Transverse colon (tissue), 4 donors: ENCODE data around the gene POLK.

Source experiments
- CTCF ChIP-seq, 5 experiments: fragments of 200-600 bp in 3 of 5; fragments of 450-650 bp in 2 of 5; sonication (generic) in 3 of 5; IDR thresholded peaks; 1 replicate in 2 of 5; 2 replicates in 3 of 5; pipeline ENCODE4 v1.5.1; 2016 to 2017; ENCODE audit warnings: antibody characterized with exemption in 5 of 5, inconsistent platforms in 3 of 5, mild to moderate bottlenecking in 2 of 5, moderate library complexity in 1 of 5
- POLR2A ChIP-seq: fragments of 450-650 bp; IDR thresholded peaks from one replicate; pipeline ENCODE4 v1.6.1; 2016; ENCODE audit warnings: antibody characterized with exemption, mild to moderate bottlenecking, moderate library complexity
- POLR2AphosphoS5 ChIP-seq, 3 donors: sonication (generic); formaldehyde crosslinking; IDR thresholded peaks; one replicate each; pipeline ENCODE4 v1.6.1; 2016; ENCODE audit warnings: antibody characterized with exemption in 3 of 3

GRCh38 chr5:75521195-75521594 is 9.5 kb downstream of the POLK start:
- no peak for TF ChIP-seq CTCF (IDR thresholded peaks at IDR 0.05)
- TF ChIP-seq POLR2A = no peak
- no peak for TF ChIP-seq POLR2AphosphoS5 (IDR thresholded peaks at IDR 0.05)
